GM20431 (cell line): ENCODE results near the gene PARN.

ENCODE experiments used
- in situ Hi-C: fragments of 300-500 bp; cut with MseI, MboI; formaldehyde crosslinking; loops from one replicate; pipeline ENCODE4 v1.15.0; 2020; ENCODE audit warnings: low sequenced_read_pairs; ENCODE audit not compliant: unreplicated experiment

The PARN gene

GRCh38 chr16:14531613-14532012 lies 98.4 kb downstream of the PARN start:
- in situ Hi-C loops: loop anchor here (25.0 kb wide), 1 partner anchor 594 kb away; no protein-coding TSS in a partner anchor

GRCh38 chr16:14531101-14531500 lies 99.0 kb downstream of the PARN start:
- in situ Hi-C loops: loop anchor here (25.0 kb wide), 1 partner anchor 594 kb away; no protein-coding TSS in a partner anchor

GRCh38 chr16:14530046-14530445 lies 100.0 kb downstream of the PARN start:
- in situ Hi-C loops: loop anchor here (25.0 kb wide), 1 partner anchor 593 kb away; no protein-coding TSS in a partner anchor

- in situ Hi-C loops: loop anchor here (10.0 to 25.0 kb wide), 2 partner anchors 234 to 592 kb away; no protein-coding TSS in a partner anchor
Measured at GRCh38 chr16:14529010-14529669, 100.9 kb downstream of the PARN start.

GRCh38 chr16:14528306-14528705 lies 101.8 kb downstream of the PARN start:
- in situ Hi-C loops: loop anchor here (10.0 to 25.0 kb wide), 2 partner anchors 234 to 591 kb away; no protein-coding TSS in a partner anchor

GRCh38 chr16:14527411-14528044 lies 102.5 kb downstream of the PARN start:
- in situ Hi-C loops: loop anchor here (10.0 to 25.0 kb wide), 2 partner anchors 233 to 590 kb away; no protein-coding TSS in a partner anchor

GRCh38 chr16:14525596-14525995 lies 104.5 kb downstream of the PARN start:
- in situ Hi-C loops: loop anchor here (10.0 to 25.0 kb wide), 2 partner anchors 231 to 588 kb away; no protein-coding TSS in a partner anchor

GRCh38 chr16:14524979-14525378 lies 105.1 kb downstream of the PARN start:
- in situ Hi-C loops: loop anchor here (10.0 to 25.0 kb wide), 2 partner anchors 230 to 588 kb away; no protein-coding TSS in a partner anchor

- in situ Hi-C loops: loop anchor here (10.0 kb wide), 1 partner anchor 229 kb away; no protein-coding TSS in a partner anchor
Measured at GRCh38 chr16:14523632-14524031, 106.4 kb downstream of the PARN start.

GRCh38 chr16:14522671-14523070 lies 107.4 kb downstream of the PARN start:
- in situ Hi-C loops: loop anchor here (10.0 kb wide), 1 partner anchor 228 kb away; no protein-coding TSS in a partner anchor

- in situ Hi-C loops: loop anchor here (10.0 kb wide), 1 partner anchor 226 kb away; no protein-coding TSS in a partner anchor
Measured at GRCh38 chr16:14520753-14521152, 109.3 kb downstream of the PARN start.

- in situ Hi-C loops: no loop called here
Measured at GRCh38 chr16:14514967-14515366, 115.1 kb downstream of the PARN start.

GRCh38 chr16:14513389-14514107 lies 116.5 kb downstream of the PARN start:
- in situ Hi-C loops: no loop called here

- in situ Hi-C loops: no loop called here
Measured at GRCh38 chr16:14511800-14512135, 118.3 kb downstream of the PARN start.

GRCh38 chr16:14510939-14511799 lies 118.9 kb downstream of the PARN start:
- in situ Hi-C loops: no loop called here

- in situ Hi-C loops: no loop called here
Measured at GRCh38 chr16:14510581-14510938, 119.5 kb downstream of the PARN start.

- in situ Hi-C loops: no loop called here
Measured at GRCh38 chr16:14509675-14510132, 120.4 kb downstream of the PARN start.

- in situ Hi-C loops: no loop called here
Measured at GRCh38 chr16:14509055-14509454, 121.0 kb downstream of the PARN start.

- in situ Hi-C loops: no loop called here
Measured at GRCh38 chr16:14505846-14506245, 124.2 kb downstream of the PARN start.
